ENCODE measurements around the gene RPS28. TPM values are rescaled to one million over a fixed set of nuclear protein-coding genes. Genes with fewer than 3 reads are reported as not detected.
A peak's percentile ranks its signal among the peaks of the same experiment; 100 is the strongest.

Gene RPS28
- total RNA-seq, 1 experiment from 2014 or later = 1,515 TPM

DNA sequence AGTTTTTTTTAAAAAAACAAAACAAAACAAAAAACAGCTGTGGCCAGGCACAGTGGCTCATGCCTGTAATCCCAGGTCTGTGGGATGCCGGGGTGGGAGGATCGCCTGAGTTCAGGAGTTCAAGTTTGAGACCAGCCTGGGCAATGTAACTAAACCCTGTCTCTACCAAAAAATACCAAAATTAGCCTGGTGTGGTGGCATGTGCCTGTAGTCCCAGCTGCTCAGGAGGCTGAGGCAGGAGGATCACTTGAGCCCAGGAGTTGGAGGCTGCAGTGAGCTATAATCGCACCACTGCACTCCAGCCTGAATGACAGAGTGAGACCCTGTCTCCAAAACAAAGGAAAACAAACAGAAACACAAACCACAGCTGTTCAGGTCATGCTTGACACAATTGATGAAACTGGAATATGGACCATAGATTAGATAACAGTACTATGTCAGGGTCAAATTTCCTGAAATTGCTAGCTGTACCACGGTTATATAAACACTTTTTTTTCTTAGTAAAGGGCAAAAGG is 35.8 kb downstream of the RPS28 start:
- H3K27me3 ChIP-seq (replicated peaks; ENCODE audit: control insufficient read depth, insufficient read depth, low read length) = no peaks in the 10 kb centered on the region
- Mint-ChIP-seq H3K27me3 (ENCODE audit: insufficient read depth, unreplicated experiment) (no peaks in the 10 kb centered on the region), H3K4me1 (ENCODE audit: low read depth, unreplicated experiment) (no peaks in the 10 kb centered on the region), H3K27ac (ENCODE audit: unreplicated experiment) (no peak overlapping the region), H3K4me3 (ENCODE audit: unreplicated experiment) (no peak overlapping the region), H3K36me3 (ENCODE audit: insufficient read depth, unreplicated experiment) (no peaks in the 10 kb centered on the region), H3K9me3 (ENCODE audit: unreplicated experiment) (no peaks in the 10 kb centered on the region)
- peaks cover 13% of the 10 kb centered on the region; the same call in 1 of the 2 replicates for H3K4me1 ChIP-seq
- H3K36me3 ChIP-seq (ENCODE audit: control insufficient read depth, insufficient read depth, low read length) = no peaks in the 10 kb centered on the region
- intact Hi-C loops (cut with micrococcal nuclease; ENCODE audit: unreplicated experiment) = no loop called here
- ChIA-PET CTCF (interaction anchor here (0.6 to 1.4 kb wide), 2 partner anchors 9 to 253 kb away, joined by 4 to 6 read pairs; no protein-coding TSS in a partner anchor), POLR2A (no interaction called here)
- BruUV-seq (replicated peaks) = no TSS peak
- TF ChIP-seq, protein P1, sequence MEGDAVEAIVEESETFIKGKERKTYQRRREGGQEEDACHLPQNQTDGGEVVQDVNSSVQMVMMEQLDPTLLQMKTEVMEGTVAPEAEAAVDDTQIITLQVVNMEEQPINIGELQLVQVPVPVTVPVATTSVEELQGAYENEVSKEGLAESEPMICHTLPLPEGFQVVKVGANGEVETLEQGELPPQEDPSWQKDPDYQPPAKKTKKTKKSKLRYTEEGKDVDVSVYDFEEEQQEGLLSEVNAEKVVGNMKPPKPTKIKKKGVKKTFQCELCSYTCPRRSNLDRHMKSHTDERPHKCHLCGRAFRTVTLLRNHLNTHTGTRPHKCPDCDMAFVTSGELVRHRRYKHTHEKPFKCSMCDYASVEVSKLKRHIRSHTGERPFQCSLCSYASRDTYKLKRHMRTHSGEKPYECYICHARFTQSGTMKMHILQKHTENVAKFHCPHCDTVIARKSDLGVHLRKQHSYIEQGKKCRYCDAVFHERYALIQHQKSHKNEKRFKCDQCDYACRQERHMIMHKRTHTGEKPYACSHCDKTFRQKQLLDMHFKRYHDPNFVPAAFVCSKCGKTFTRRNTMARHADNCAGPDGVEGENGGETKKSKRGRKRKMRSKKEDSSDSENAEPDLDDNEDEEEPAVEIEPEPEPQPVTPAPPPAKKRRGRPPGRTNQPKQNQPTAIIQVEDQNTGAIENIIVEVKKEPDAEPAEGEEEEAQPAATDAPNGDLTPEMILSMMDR (IDR thresholded peaks at IDR 0.05; ENCODE audit: insufficient read depth in 1 of 2, low read depth in 1 of 2, low read length in 1 of 2, severe bottlenecking in 1 of 2, unreplicated experiment in 1 of 2) = no peak
- H3K9me3 ChIP-seq = no peaks in the 10 kb centered on the region
- H3K4me3 ChIP-seq (ENCODE audit: low read depth, low read length) = no peak overlapping the region
- DNase-seq = peak in 1 of 2 experiments; percentile 43

DNA sequence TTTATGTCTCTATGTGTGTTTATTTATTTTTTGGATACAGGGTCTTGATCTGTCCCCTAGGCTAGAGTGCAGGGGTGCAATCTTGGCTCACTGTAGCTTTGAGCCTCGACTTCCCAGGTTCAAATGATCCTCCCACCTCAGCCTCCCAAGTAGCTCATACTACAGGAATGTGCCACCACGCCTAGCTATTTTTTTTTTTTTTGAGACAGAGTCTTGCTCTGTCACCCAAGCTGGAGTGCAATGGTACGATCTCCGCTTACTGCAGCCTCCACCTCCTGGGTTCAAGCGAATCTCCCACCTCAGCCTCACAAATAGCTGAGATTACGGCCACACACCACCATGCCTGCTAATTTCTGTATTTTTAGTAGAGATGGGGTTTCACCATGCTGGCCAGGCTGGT is 37.7 kb downstream of the RPS28 start:
- peaks cover 7% of the 10 kb centered on the region for H3K4me1 Mint-ChIP-seq (ENCODE audit: low read depth, unreplicated experiment)
- no peaks in the 10 kb centered on the region for H3K9me3 Mint-ChIP-seq (ENCODE audit: unreplicated experiment)
- Histone ChIP-seq H3K4me3 (ENCODE audit: low read depth, low read length) (no peak overlapping the region), H3K36me3 (ENCODE audit: control insufficient read depth, insufficient read depth, low read length) (no peaks in the 10 kb centered on the region), H3K4me1 (peaks cover 13% of the 10 kb centered on the region; the same call in 1 of the 2 replicates), H3K27me3 (replicated peaks; ENCODE audit: control insufficient read depth, insufficient read depth, low read length) (no peaks in the 10 kb centered on the region), H3K9me3 (no peaks in the 10 kb centered on the region)
- BruUV-seq (replicated peaks) = no TSS peak
- ChIA-PET POLR2A (no interaction called here), CTCF (no interaction called here)
- H3K27ac Mint-ChIP-seq (ENCODE audit: unreplicated experiment) = no peak overlapping the region
- TF ChIP-seq, protein P1 (IDR thresholded peaks at IDR 0.05; ENCODE audit: insufficient read depth in 1 of 2, low read depth in 1 of 2, low read length in 1 of 2, severe bottlenecking in 1 of 2, unreplicated experiment in 1 of 2) = no peak
- no peak for DNase-seq
- no peaks in the 10 kb centered on the region for H3K27me3 Mint-ChIP-seq (ENCODE audit: insufficient read depth, unreplicated experiment)
- H3K4me3 Mint-ChIP-seq (ENCODE audit: unreplicated experiment) = no peak overlapping the region
- no peaks in the 10 kb centered on the region for H3K36me3 Mint-ChIP-seq (ENCODE audit: insufficient read depth, unreplicated experiment)
- intact Hi-C loops (cut with micrococcal nuclease; ENCODE audit: unreplicated experiment) = no loop called here

DNA sequence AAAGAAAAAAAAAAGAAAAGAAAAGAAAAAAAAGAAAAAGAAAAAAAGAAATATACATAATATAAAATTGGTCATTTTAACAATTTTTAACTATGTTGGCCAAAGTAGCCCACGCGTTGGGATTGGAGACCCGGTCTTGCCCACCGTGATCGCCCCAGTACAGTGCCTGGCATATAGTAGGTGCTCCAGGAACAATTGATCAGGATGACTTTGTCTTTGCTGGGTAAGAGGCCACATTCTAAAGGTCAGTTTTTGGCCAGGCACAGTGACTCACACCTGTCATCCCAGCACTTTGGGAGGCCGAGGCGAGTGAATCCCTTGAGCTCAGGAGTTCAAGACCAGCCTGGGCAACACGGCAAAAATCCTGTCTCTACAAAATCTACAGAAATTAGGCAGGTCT is 38.9 kb downstream of the RPS28 start:
- no peak for DNase-seq
- Histone ChIP-seq H3K9me3 (no peaks in the 10 kb centered on the region), H3K27me3 (replicated peaks; ENCODE audit: control insufficient read depth, insufficient read depth, low read length) (no peaks in the 10 kb centered on the region), H3K36me3 (ENCODE audit: control insufficient read depth, insufficient read depth, low read length) (no peaks in the 10 kb centered on the region), H3K4me1 (peaks cover 12% of the 10 kb centered on the region; the same call in 1 of the 2 replicates), H3K4me3 (ENCODE audit: low read depth, low read length) (no peak overlapping the region)
- Mint-ChIP-seq H3K4me3 (ENCODE audit: unreplicated experiment) (no peak overlapping the region), H3K9me3 (ENCODE audit: unreplicated experiment) (no peaks in the 10 kb centered on the region), H3K36me3 (ENCODE audit: insufficient read depth, unreplicated experiment) (no peaks in the 10 kb centered on the region), H3K27me3 (ENCODE audit: insufficient read depth, unreplicated experiment) (no peaks in the 10 kb centered on the region), H3K27ac (ENCODE audit: unreplicated experiment) (no peak overlapping the region), H3K4me1 (ENCODE audit: low read depth, unreplicated experiment) (peaks cover 7% of the 10 kb centered on the region)
- BruUV-seq (replicated peaks) = no TSS peak
- ChIA-PET POLR2A (interaction anchor here (0.6 kb wide), 1 partner anchor 1534 kb away, joined by 9 read pairs; no protein-coding TSS in a partner anchor), CTCF (no interaction called here)
- TF ChIP-seq, protein P1 (IDR thresholded peaks at IDR 0.05; ENCODE audit: insufficient read depth in 1 of 2, low read depth in 1 of 2, low read length in 1 of 2, severe bottlenecking in 1 of 2, unreplicated experiment in 1 of 2) = no peak
- intact Hi-C loops (cut with micrococcal nuclease; ENCODE audit: unreplicated experiment) = no loop called here

All from Caco-2 (cell line).